Subcutaneous adipose tissue (tissue), 4 donors: ENCODE measurements around the gene IFI27L2. TPM values are rescaled to one million over a fixed set of nuclear protein-coding genes. Genes with fewer than 3 reads are reported as not detected.

ENCODE experiments used
- CTCF ChIP-seq: fragments of 450-650 bp; IDR thresholded peaks from one replicate; pipeline ENCODE4 v1.5.1; 2016; ENCODE audit warnings: low read depth, mild to moderate bottlenecking, control low read depth, antibody characterized with exemption, moderate library complexity
- total RNA-seq, 4 donors: library from RNA; depleted of rRNA; stranded (reverse); fragments of >200 nt; gene quantifications; one replicate each; pipeline ENCODE4 v1.1.0, GENCODE V29; 2016

The IFI27L2 gene
- total RNA-seq, 4 donors from 2014 or later = 20.7 to 102 (median 85.3) TPM

- no peak for TF ChIP-seq CTCF
Observed at GRCh38 chr14:94145902-94146527, 16.6 kb upstream of the IFI27L2 start.

GRCh38 chr14:94144765-94145164 is 15.4 kb upstream of the IFI27L2 start:
- TF ChIP-seq CTCF = no peak

GRCh38 chr14:94143711-94144110 is 14.3 kb upstream of the IFI27L2 start:
- TF ChIP-seq CTCF = no peak

GRCh38 chr14:94143239-94143638 is 13.8 kb upstream of the IFI27L2 start:
- TF ChIP-seq CTCF = no peak

GRCh38 chr14:94142836-94143235 is 13.4 kb upstream of the IFI27L2 start:
- TF ChIP-seq CTCF = no peak

- TF ChIP-seq CTCF = no peak
Observed at GRCh38 chr14:94142247-94142646, 12.8 kb upstream of the IFI27L2 start.

- no peak for TF ChIP-seq CTCF
Observed at GRCh38 chr14:94139421-94139820, 10.0 kb upstream of the IFI27L2 start.
